SU-DHL-6 (cell line): ENCODE data around the gene MYDGF.

Experiments
- CTCF ChIP-seq: fragments of 200-600 bp; sonication (generic); IDR thresholded peaks from one replicate; pipeline ENCODE4 v1.5.1; 2017; ENCODE audit warnings: antibody characterized with exemption, mild to moderate bottlenecking, low read length, moderate library complexity; ENCODE audit not compliant: insufficient read depth, poor library complexity, severe bottlenecking
- EZH2phosphoT487 ChIP-seq: fragments of 200-600 bp; sonication (generic), shearing (Covaris generic); conservative IDR thresholded peaks from 2 replicates; pipeline ENCODE4 v1.6.1; 2018; ENCODE audit warnings: mild to moderate bottlenecking, antibody characterized with exemption, low read length, moderate library complexity, mixed read lengths

- TF ChIP-seq CTCF (no peak), EZH2phosphoT487 (no peak)
These were observed 35.4 kb upstream of the MYDGF start for GRCh38 chr19:4705413-4706131.
